Measurements from ENCODE around the gene POLE. TPM values are rescaled to one million over a fixed set of nuclear protein-coding genes. Genes with fewer than 3 reads are reported as not detected.

Gene POLE, protein sequence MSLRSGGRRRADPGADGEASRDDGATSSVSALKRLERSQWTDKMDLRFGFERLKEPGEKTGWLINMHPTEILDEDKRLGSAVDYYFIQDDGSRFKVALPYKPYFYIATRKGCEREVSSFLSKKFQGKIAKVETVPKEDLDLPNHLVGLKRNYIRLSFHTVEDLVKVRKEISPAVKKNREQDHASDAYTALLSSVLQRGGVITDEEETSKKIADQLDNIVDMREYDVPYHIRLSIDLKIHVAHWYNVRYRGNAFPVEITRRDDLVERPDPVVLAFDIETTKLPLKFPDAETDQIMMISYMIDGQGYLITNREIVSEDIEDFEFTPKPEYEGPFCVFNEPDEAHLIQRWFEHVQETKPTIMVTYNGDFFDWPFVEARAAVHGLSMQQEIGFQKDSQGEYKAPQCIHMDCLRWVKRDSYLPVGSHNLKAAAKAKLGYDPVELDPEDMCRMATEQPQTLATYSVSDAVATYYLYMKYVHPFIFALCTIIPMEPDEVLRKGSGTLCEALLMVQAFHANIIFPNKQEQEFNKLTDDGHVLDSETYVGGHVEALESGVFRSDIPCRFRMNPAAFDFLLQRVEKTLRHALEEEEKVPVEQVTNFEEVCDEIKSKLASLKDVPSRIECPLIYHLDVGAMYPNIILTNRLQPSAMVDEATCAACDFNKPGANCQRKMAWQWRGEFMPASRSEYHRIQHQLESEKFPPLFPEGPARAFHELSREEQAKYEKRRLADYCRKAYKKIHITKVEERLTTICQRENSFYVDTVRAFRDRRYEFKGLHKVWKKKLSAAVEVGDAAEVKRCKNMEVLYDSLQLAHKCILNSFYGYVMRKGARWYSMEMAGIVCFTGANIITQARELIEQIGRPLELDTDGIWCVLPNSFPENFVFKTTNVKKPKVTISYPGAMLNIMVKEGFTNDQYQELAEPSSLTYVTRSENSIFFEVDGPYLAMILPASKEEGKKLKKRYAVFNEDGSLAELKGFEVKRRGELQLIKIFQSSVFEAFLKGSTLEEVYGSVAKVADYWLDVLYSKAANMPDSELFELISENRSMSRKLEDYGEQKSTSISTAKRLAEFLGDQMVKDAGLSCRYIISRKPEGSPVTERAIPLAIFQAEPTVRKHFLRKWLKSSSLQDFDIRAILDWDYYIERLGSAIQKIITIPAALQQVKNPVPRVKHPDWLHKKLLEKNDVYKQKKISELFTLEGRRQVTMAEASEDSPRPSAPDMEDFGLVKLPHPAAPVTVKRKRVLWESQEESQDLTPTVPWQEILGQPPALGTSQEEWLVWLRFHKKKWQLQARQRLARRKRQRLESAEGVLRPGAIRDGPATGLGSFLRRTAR (N-terminal part only)
- 207 and 245 TPM in 2 replicates for total RNA-seq (2013; cell fraction: nucleolus; rRNA removed)
- total RNA-seq (2014; rRNA removed) = 56.1 and 69.6 TPM in 2 replicates
- total RNA-seq (2014; rRNA removed; fragmentation: Illumina TruSeq; extraction: Trizol) = 24.8 and 26.7 TPM in 2 replicates
- 86.8 and 103 TPM in 2 replicates for total RNA-seq (2021)
- 26.2 TPM for polyA plus RNA-seq (2011; ENCODE audit: low read depth)
- polyA plus RNA-seq (2011; rRNA removed) = 21.4 and 43.6 TPM in 2 replicates
- polyA plus RNA-seq (2011; cell fraction: cytosol; rRNA removed) = 34.1 and 49.3 TPM in 2 replicates
- 389 and 485 TPM in 2 replicates for polyA plus RNA-seq (2011; cell fraction: nucleus; rRNA removed)
- 40.1 and 40.7 TPM in 2 replicates for polyA plus RNA-seq (2012)
- 29.8 and 50.0 TPM in 2 replicates for polyA plus RNA-seq (2014; fragmentation: Illumina TruSeq; extraction: Trizol)
- 1 to 10 TPM; 2.3 to 3.5 TPM for polyA plus RNA-seq (2014; fragmentation: Nextera tagmentation; extraction: Ambion mirVana)
- polyA plus RNA-seq (2014; rRNA removed) = 84.2 and 91.5 TPM in 2 replicates
- polyA plus RNA-seq (2016; fragmentation: Nextera tagmentation; extraction: Ambion mirVana) = 10 to 100 TPM; 28.7 to 30.6 TPM
- 94.9 and 113 TPM in 2 replicates for polyA minus RNA-seq (2011; rRNA and poly(A)+ RNA removed)
- polyA minus RNA-seq (2011; cell fraction: cytosol; rRNA and poly(A)+ RNA removed) = 56.0 and 75.9 TPM in 2 replicates
- 192 and 321 TPM in 2 replicates for polyA minus RNA-seq (2011; cell fraction: nucleus; rRNA and poly(A)+ RNA removed)
- percentile 67 among the genes with signal in this experiment for Bru-seq, nascent RNA
- percentile 83 among the genes with signal in this experiment for BruChase-seq, experiment 1, labeled RNA remaining after a 6-hour chase
- percentile 77 among the genes with signal in this experiment for BruChase-seq, experiment 2, labeled RNA remaining after a 2-hour chase
- long read RNA-seq, experiment 1, partial matches to known transcripts = 1 of 5 reads
- long read RNA-seq, experiment 1, other reads (novel, unspliced or antisense) = 2 of 5 reads
- long read RNA-seq, experiment 2, partial matches to known transcripts = 11 of 15 reads
- long read RNA-seq, experiment 2, other reads (novel, unspliced or antisense) = 4 of 15 reads

- CTCF ChIA-PET = no interaction called here
- H3K27me3 ChIP-seq (replicated peaks in 1 of 2; ENCODE audit: control insufficient read depth in 2 of 2, insufficient read depth in 2 of 2, low read length in 1 of 2) = no peaks in the 10 kb centered on the region
- POLR2A ChIA-PET = interaction anchor here (0.6 kb wide), 2 partner anchors 30 to 867 kb away, joined by 3 to 4 read pairs; no protein-coding TSS in a partner anchor
- in situ Hi-C loops (cut with MboI) (no loop called here), intact Hi-C loops (cut with micrococcal nuclease; ENCODE audit: unreplicated experiment) (loop anchor here (1.0 to 2.0 kb wide), 3 partner anchors 13 to 73 kb away; partner anchors contain the start of gene PGAM5)
- peak within 1 kb of the TSS; percentile 83 for H3K27ac ChIP-seq (ENCODE audit: control insufficient read depth, insufficient read depth)
- peaks cover 45% of the 10 kb centered on the region for H3K79me2 ChIP-seq (ENCODE audit: control insufficient read depth, insufficient read depth, low read length)
- peak; percentile 66 for DNase-seq (ENCODE audit: low read depth, low spot score)
- H3K4me3 ChIP-seq = peak within 1 kb of the TSS; percentile 83
- H3K9ac ChIP-seq (ENCODE audit: control insufficient read depth, insufficient read depth, low read length) = peak within 1 kb of the TSS; percentile 81
- peaks cover 0 to 3% of the 10 kb centered on the region in 2 experiments; a peak in 2 of 4 replicates for H3K36me3 ChIP-seq (ENCODE audit: control insufficient read depth in 2 of 2, insufficient read depth in 2 of 2, low read length in 1 of 2)
- H2AFZ ChIP-seq (ENCODE audit: control insufficient read depth, low read depth, low read length) = peak within 1 kb of the TSS; percentile 58
- ATAC-seq = peak; percentile 96
- BruUV-seq (replicated peaks) = no TSS peak
- peaks cover 5% of the 10 kb centered on the region for H3K4me1 ChIP-seq (ENCODE audit: control insufficient read depth, insufficient read depth, low read length)
- RAD21 ChIA-PET (ENCODE audit: unreplicated experiment) = no interaction called here
- no peak for FAIRE-seq
- 1% methylated on average over 96 of the region's 134 CpGs for WGBS (ENCODE audit: insufficient coverage, insufficient replicate concordance, low lambda C conversion rate, missing lambda C conversion rate)
- H3K4me2 ChIP-seq (ENCODE audit: control insufficient read depth, insufficient read depth) = peak within 1 kb of the TSS; percentile 74
- SMC1A ChIA-PET (ENCODE audit: uncharacterized antibody, unreplicated experiment) = no interaction called here
- no peaks in the 10 kb centered on the region for H4K20me1 ChIP-seq (ENCODE audit: control insufficient read depth, insufficient read depth)
- H3K9me3 ChIP-seq (replicated peaks; ENCODE audit: control insufficient read depth, insufficient read depth, low read length) = peaks cover 8% of the 10 kb centered on the region; the same call in 2 of the 3 replicates
- TF ChIP-seq ZBTB4 (CRISPR knock-in tag; IDR thresholded peaks at IDR 0.05) = no peak
- no peak for TF ChIP-seq PAX8 (IDR thresholded peaks at IDR 0.05)
- TF ChIP-seq, protein P1, sequence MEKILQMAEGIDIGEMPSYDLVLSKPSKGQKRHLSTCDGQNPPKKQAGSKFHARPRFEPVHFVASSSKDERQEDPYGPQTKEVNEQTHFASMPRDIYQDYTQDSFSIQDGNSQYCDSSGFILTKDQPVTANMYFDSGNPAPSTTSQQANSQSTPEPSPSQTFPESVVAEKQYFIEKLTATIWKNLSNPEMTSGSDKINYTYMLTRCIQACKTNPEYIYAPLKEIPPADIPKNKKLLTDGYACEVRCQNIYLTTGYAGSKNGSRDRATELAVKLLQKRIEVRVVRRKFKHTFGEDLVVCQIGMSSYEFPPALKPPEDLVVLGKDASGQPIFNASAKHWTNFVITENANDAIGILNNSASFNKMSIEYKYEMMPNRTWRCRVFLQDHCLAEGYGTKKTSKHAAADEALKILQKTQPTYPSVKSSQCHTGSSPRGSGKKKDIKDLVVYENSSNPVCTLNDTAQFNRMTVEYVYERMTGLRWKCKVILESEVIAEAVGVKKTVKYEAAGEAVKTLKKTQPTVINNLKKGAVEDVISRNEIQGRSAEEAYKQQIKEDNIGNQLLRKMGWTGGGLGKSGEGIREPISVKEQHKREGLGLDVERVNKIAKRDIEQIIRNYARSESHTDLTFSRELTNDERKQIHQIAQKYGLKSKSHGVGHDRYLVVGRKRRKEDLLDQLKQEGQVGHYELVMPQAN (conservative IDR thresholded peaks at IDR 0.05) = peak; percentile 99
These were observed at the start of gene POLE, which contains the start of gene PXMP2 for GRCh38 chr12:132687211-132688164. Gene POLE (minus strand): TSS chr12:132687342. CDS start chr12:132687315, 27 bp downstream. Gene PXMP2 (plus strand): TSS chr12:132687587. CDS start chr12:132687671, 84 bp downstream.

Data from GM12878 (cell line).